ENCODE data around the gene ODC1. TPM values are rescaled to one million over a fixed set of nuclear protein-coding genes. Genes with fewer than 3 reads are reported as not detected.

The ODC1 gene
- total RNA-seq, 2 experiments from 2014 or later = 357 to 367 TPM

DNA sequence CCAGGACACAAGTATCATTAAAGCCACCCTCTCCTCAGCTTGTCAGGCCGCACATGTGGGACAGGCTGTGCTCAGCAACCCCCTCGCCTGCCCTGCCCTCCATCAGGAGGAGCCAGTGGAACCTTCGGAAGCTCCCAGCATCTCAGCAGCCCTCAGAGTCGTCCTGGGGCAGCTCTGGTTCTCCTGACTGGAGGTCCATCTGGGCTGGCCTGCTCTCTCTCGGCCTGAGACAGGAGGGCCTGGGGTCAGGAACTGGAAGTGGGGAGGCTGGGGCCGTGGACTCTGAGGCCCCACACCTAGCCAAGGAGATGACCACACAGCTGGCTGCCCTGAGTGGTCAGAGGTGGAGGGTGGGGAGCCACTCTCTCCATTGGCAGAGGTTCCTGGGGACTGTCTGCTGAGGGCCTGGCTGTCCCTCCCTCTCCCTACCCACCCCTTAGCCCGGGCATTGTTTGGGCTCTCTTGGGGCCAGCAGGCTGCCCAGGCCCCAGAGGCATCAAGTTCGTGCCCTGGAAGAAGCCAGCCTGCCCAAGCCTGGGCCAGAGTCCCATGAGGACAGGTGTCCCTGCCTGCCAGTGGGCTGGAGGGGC is 23.1 kb downstream of the ODC1 start:
- no peaks in the 10 kb centered on the region for H3K9me3 Mint-ChIP-seq
- no peak overlapping the region for H3K4me3 Mint-ChIP-seq
- peaks cover 5% of the 10 kb centered on the region for H3K36me3 Mint-ChIP-seq
- no peak overlapping the region for H3K27ac Mint-ChIP-seq
- no peaks in the 10 kb centered on the region for H3K27me3 Mint-ChIP-seq
- no peaks in the 10 kb centered on the region for H3K4me1 Mint-ChIP-seq
- no peak for DNase-seq

DNA sequence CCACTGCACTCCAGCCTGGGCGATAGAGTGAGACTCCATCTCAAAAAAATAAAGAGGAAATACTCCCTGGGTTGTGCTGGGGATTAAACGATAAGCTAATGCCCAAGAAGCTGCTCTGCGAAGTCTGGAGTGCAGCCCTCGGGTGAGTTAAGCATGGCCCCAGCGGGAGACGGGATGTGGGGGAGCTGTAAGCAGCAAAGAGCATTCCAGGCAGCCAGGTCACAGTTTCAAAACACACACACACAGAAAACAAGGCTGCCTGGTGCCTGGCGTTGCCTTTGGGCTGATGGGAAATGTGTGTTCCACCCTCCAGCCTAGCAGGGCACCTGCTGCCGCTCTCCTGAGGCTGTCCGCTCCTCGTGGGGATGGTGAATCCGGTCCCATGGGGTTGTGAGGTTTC is 24.1 kb downstream of the ODC1 start:
- H3K9me3 Mint-ChIP-seq = no peaks in the 10 kb centered on the region
- H3K27me3 Mint-ChIP-seq = no peaks in the 10 kb centered on the region
- H3K36me3 Mint-ChIP-seq = peaks cover 5% of the 10 kb centered on the region
- H3K4me3 Mint-ChIP-seq = no peak overlapping the region
- no peak for DNase-seq
- no peaks in the 10 kb centered on the region for H3K4me1 Mint-ChIP-seq
- H3K27ac Mint-ChIP-seq = no peak overlapping the region

DNA sequence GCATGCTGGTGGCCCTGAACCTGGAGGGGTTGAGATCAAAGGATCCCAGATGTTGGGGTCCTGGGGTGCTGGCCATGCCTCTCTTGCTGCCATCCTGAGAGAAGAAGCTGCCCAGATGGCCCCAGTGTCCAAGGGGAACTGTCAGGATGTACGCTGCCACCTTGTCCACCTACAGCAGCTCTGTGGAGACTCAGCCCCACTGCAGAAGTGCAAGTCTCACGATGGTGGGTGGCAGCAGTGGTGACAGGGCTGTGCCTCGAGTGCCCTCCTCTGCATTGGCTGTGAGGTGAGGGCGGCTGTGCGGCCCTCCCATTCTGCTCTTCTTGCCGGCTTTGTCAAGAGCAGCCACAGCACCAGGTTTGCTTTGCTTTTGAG is 24.7 kb downstream of the ODC1 start:
- Mint-ChIP-seq H3K4me3 (no peak overlapping the region), H3K4me1 (peaks cover 3% of the 10 kb centered on the region), H3K27me3 (no peaks in the 10 kb centered on the region), H3K36me3 (peaks cover 5% of the 10 kb centered on the region), H3K9me3 (no peaks in the 10 kb centered on the region), H3K27ac (no peak overlapping the region)
- DNase-seq = no peak

DNA sequence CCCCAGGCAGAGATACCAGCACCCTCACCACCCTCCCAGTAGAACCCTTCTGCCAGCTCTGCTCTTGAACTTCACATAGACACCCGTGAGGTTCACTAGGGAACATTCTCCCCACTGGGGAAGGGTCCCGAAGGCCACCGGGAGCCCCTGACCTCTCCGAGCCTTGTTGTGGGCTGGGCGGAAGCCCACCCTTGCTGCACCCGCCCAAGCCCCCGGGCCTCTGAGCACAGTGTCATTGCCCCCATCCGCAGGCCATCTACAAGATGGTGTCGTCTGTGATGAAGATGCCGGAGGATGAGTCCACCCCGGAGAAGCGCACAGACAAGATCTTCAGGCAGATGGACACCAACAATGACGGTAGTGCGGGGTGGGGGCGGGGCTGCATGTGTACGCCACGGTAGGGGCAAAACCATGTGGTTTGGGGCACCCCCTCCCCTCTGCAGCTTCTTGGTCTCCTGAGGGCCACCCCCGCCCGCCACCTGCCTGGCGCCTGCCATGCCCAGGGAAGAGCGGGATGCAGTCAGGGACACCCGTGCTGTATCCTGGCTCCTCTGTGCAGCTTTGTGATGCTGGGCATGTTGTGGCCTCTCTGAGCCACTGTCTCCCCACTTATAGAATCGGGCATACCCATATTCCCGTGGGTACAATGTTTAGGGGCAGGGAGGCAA is 25.3 kb downstream of the ODC1 start:
- peaks cover 5% of the 10 kb centered on the region for H3K4me1 Mint-ChIP-seq
- H3K36me3 Mint-ChIP-seq = peaks cover 5% of the 10 kb centered on the region
- no peaks in the 10 kb centered on the region for H3K9me3 Mint-ChIP-seq
- no peak for DNase-seq
- H3K27ac Mint-ChIP-seq = no peak overlapping the region
- no peak overlapping the region for H3K4me3 Mint-ChIP-seq
- no peaks in the 10 kb centered on the region for H3K27me3 Mint-ChIP-seq

DNA sequence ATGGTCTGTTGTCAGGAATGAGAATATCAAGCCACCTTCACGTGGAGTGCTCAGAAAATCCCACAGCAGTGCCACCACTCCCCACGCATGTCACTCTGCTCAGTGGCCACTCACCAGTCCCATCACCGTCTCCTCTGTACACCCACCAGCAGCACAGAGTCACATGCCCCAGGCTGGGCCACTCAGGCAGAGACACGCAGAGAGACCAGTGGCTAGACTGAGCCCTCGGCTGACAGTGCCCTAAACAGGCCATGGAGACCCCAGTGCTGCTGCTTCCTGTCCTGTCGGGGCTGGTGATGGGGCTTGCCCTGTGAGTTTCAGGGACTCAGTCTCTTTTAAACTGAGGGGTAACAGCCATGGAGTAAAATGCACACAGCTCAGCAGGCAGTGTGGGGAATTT is 25.9 kb downstream of the ODC1 start:
- no peak for DNase-seq
- Mint-ChIP-seq H3K4me3 (no peak overlapping the region), H3K9me3 (no peaks in the 10 kb centered on the region), H3K27me3 (no peaks in the 10 kb centered on the region), H3K27ac (no peak overlapping the region), H3K36me3 (peaks cover 5% of the 10 kb centered on the region), H3K4me1 (peaks cover 11% of the 10 kb centered on the region)

DNA sequence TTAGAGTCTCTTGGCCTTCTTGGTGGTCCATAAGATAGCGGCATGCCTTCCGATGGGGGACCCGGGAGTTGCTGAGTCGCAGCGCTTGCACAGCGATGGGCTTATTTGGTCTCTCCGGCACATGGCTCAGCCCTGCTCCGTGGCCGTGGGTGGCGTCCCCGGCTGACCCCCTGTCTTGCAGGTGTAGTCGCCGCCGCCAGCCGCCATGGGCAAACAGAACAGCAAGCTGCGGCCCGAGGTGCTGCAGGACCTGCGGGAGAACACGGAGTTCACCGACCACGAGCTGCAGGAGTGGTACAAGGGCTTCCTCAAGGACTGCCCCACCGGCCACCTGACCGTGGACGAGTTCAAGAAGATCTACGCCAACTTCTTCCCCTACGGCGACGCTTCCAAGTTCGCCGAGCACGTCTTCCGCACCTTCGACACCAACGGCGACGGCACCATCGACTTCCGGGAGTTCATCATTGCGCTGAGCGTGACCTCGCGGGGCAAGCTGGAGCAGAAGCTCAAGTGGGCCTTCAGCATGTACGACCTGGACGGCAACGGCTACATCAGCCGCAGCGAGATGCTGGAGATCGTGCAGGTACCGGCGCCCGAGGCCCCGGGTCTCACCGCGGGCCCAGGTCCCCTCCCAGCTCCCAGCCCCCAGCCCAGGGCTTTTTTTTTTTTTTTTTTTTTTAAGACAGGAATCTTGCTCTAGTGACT is 28.4 kb downstream of the ODC1 start:
- Mint-ChIP-seq H3K9me3 (no peaks in the 10 kb centered on the region), H3K36me3 (peaks cover 5% of the 10 kb centered on the region), H3K4me3 (no peak overlapping the region), H3K27ac (no peak overlapping the region), H3K27me3 (no peaks in the 10 kb centered on the region), H3K4me1 (peaks cover 13% of the 10 kb centered on the region)
- DNase-seq = no peak

DNA sequence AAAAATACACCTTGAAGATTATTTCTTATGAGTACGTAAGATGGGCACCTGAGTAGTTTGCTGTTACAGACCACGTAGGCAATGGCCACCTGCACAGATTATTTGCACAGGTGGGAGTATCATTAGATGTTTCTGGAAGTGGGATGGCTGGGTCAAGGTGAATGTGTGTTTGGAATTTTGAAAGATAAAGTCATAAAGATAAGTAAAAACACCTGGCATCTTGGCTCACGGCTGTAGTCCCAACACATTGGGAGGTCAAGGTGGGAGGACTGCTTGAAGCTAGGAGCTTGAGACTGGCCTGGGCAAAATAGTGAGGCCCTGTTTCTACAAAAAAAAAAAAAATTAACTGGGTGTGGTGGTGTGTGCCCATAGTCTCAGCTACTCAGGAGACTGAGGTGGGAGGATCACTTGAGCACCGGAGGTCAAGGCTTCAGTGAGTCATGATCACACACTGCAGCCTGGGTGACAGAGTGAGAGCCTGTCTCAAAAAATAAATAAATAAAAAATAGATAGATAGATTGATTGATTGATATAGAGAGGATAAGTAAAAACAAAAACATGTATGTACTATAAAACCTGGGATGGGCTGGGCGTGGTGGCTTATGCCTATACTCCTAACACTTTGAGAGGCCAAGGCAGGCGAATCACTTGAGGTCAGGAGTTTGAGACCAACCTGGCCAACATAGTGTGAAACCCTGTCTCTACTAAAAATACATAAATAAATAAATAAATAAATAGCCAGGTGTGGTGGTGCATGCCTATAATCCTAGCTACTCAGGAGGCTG is 30.4 kb downstream of the ODC1 start:
- Mint-ChIP-seq H3K27ac (no peak overlapping the region), H3K36me3 (peaks cover 7% of the 10 kb centered on the region), H3K9me3 (no peaks in the 10 kb centered on the region), H3K4me3 (no peak overlapping the region), H3K27me3 (no peaks in the 10 kb centered on the region), H3K4me1 (peaks cover 15% of the 10 kb centered on the region)
- no peak for DNase-seq

DNA sequence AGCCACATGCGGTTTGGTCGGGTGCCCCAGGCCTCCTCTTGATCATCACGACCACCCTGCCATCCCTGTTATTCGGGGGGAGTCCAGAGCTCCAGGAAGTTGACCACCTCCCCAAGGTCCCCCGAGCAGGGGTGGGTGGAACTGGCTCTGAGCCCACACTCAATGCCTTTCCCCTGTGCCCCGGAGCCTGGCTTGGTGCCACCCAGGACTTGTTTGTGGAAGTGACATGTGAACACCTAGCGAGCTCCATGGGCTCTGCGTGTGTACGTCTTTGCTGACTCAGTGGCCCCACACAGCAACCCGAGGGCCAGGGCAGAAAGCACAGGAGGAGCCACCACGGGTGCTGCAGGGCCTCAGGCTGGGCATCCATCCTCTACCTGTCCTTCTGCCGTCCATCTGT is 32.5 kb downstream of the ODC1 start:
- Mint-ChIP-seq H3K4me1 (peaks cover 15% of the 10 kb centered on the region), H3K27me3 (no peaks in the 10 kb centered on the region), H3K9me3 (no peaks in the 10 kb centered on the region), H3K4me3 (no peak overlapping the region), H3K27ac (no peak overlapping the region), H3K36me3 (peaks cover 14% of the 10 kb centered on the region)
- DNase-seq = no peak

DNA sequence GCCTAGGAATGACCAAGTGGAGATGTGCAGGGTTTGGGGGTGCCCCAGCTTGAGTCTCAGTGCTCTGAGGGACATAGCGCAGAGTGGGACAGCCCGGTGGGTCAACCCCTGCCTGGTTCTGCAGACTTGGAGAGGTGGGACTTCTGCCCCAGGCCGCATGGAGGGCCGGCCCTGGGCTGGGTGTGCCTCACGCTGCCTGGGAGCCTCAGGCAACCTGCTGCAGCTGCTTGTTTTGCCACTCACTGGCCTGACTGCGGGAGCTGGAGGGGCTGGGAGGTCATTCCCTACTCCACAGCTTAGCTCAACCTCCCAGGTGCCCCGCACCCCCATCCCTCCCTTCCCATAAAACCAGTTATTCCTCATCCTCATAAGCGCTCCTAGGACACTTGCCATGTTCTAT is 33.1 kb downstream of the ODC1 start:
- Mint-ChIP-seq H3K4me3 (no peak overlapping the region), H3K27me3 (no peaks in the 10 kb centered on the region), H3K4me1 (peaks cover 19% of the 10 kb centered on the region), H3K27ac (no peak overlapping the region), H3K9me3 (no peaks in the 10 kb centered on the region), H3K36me3 (peaks cover 15% of the 10 kb centered on the region)
- DNase-seq = no peak

DNA sequence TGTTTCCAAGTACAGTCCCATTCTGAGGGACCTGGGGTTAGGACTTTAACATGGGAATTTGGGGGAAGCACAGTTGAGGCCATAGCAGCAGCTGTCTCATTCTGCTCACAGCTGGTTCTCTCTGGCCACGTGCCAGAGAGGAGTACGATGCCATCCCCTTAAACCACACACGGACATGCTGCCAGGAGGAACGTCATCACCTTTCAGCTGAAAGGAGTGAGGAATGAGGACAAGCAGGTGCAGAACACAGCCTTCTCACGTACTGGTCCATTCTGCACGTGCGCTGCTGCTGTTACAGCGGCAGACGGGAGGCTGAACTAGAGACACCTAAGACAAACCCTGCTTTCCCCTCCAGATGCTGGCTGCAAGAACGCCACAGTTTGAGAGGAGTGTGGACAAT is 33.5 kb downstream of the ODC1 start:
- no peak overlapping the region for H3K27ac Mint-ChIP-seq
- no peaks in the 10 kb centered on the region for H3K9me3 Mint-ChIP-seq
- DNase-seq = no peak
- H3K36me3 Mint-ChIP-seq = peaks cover 15% of the 10 kb centered on the region
- no peak overlapping the region for H3K4me3 Mint-ChIP-seq
- H3K27me3 Mint-ChIP-seq = no peaks in the 10 kb centered on the region
- H3K4me1 Mint-ChIP-seq = peaks cover 21% of the 10 kb centered on the region

DNA sequence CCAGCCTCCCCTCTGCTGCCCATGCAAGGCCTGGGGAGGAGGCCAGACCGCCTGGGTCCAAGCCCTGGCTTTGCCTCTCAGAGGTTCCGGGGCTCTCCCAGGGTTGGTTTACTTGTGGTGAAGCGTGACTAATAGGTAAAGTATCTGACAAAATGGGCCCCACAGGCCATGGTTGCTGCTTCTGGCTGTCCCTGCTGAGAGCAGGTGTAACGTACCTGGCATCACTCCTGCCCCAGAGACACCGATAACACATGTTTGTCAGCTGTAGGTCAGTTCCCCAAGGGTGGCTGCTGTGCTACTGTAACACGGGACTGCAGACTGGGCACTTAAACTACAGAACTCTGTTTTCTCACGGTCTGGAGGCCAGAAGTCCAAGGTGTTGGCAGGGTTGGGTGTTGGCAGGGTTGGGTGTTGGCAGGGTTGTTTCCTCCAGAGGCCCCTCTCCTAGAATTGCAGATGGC is 34.1 kb downstream of the ODC1 start:
- Mint-ChIP-seq H3K27ac (no peak overlapping the region), H3K4me3 (no peak overlapping the region)
- DNase-seq = no peak

DNA sequence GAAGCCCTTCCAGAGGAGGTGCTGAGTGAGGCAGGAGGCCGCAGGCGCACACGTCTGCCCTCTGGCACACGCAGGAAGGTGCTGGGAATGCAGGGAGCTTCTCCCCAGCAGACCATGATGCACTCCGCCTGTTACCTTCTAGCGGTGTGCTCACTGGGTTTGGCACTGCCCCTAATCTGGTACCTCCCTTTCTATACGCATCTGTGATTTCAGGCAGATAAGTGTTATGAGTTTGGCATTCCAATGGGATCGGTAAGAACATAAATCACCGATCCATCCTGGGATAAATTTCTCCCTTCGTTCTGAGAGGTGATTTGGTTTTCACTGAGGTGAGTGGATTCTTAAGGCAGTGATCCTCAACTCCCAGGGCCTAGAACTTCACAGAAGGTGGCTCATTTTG is 34.6 kb downstream of the ODC1 start:
- Mint-ChIP-seq H3K27me3 (no peaks in the 10 kb centered on the region), H3K4me1 (peaks cover 30% of the 10 kb centered on the region), H3K4me3 (no peak overlapping the region), H3K27ac (no peak overlapping the region), H3K36me3 (peaks cover 17% of the 10 kb centered on the region), H3K9me3 (no peaks in the 10 kb centered on the region)
- no peak for DNase-seq

More for the DNA sequence above, 34.1 kb downstream of the ODC1 start:
- H3K4me1 Mint-ChIP-seq = peaks cover 27% of the 10 kb centered on the region
- peaks cover 17% of the 10 kb centered on the region for H3K36me3 Mint-ChIP-seq
- no peaks in the 10 kb centered on the region for H3K27me3 Mint-ChIP-seq
- no peaks in the 10 kb centered on the region for H3K9me3 Mint-ChIP-seq

DNA sequence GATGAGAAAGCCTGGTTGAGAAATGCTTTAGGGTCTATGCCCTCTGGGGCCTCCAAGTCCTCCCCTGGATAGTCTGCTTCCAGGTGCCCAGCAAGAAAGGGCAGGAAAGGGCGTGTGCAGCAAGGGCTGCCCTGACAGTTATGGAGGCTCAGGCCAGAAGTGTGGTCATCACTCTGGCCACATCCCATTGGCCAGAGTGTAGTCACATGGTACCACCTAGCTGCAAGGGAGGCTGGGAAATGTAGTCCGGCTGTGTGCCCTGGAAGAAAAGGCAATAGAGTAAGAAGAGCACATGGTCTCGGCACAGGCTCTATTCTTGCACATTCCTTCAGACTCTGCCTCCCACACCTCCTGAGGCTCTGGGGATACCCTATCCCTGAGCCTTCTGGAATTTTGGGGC is 35.7 kb downstream of the ODC1 start:
- Mint-ChIP-seq H3K36me3 (peaks cover 17% of the 10 kb centered on the region), H3K9me3 (no peaks in the 10 kb centered on the region), H3K27ac (no peak overlapping the region), H3K4me3 (no peak overlapping the region), H3K27me3 (no peaks in the 10 kb centered on the region), H3K4me1 (peaks cover 33% of the 10 kb centered on the region)
- DNase-seq = peak; percentile 36

DNA sequence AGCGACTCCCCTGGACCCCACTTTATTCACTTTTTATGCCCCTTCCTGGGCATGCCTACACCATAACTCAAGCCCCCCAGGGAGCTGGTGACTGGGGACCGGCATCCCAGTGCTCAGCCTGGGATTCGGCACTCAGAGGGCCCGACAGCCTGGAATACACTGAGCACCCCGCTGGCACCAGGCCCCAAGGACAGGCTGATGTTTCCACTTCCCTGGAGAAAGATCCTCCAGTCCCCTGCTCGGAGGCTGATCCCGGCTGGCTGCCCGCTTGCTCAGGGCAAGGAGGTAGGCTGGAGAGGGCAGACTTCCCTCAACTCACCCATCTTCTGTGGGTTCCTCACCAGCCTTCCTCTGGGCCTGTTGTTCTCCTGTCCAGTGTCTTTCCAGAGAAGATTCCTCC is 36.6 kb downstream of the ODC1 start:
- no peaks in the 10 kb centered on the region for H3K9me3 Mint-ChIP-seq
- H3K36me3 Mint-ChIP-seq = peaks cover 21% of the 10 kb centered on the region
- H3K27ac Mint-ChIP-seq = no peak overlapping the region
- no peak for DNase-seq
- H3K4me3 Mint-ChIP-seq = no peak overlapping the region
- H3K27me3 Mint-ChIP-seq = no peaks in the 10 kb centered on the region
- peaks cover 39% of the 10 kb centered on the region for H3K4me1 Mint-ChIP-seq

DNA sequence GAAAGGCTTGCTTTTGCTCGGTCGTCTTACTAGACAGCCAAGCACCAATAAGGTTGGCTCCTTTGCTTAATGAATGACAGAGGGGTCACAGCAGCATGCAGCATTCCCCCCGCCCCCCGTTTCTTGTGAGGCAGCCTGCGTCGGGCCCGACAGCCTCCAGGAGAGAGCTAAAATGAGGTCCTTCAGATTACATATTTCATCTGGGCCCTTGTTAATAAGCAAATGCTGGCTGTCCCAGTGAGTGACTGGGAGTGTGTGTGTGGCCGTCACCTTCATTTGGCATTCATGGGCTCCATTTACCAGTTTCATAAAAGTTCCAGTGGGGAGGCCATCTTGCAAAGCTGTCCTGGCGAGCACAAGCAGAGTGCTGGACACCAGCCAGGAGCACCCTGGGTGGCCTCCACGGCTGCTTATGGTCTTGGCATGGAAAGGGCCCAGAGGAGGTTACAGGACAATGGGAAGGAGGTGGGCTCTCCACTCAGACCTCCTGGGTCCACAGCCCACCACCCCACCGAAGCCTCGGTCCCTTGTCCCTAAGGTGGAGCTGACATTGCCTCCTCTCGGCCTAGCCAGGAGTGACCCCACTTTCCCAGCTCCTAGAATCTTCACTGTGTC is 37.2 kb downstream of the ODC1 start:
- Mint-ChIP-seq H3K27ac (no peak overlapping the region), H3K4me3 (no peak overlapping the region), H3K27me3 (no peaks in the 10 kb centered on the region)

More for the DNA sequence above, 37.2 kb downstream of the ODC1 start:
- Mint-ChIP-seq H3K36me3 (peaks cover 21% of the 10 kb centered on the region), H3K4me1 (peaks cover 45% of the 10 kb centered on the region), H3K9me3 (no peaks in the 10 kb centered on the region)
- no peak for DNase-seq

Data from activated naive CD8-positive, alpha-beta T cell treated with anti-CD3 and anti-CD28 coated beads for 36 hours (primary cell).